MM.1S (cell line): ENCODE data around the gene ADGRE3.
A peak's percentile ranks its signal among the peaks of the same experiment; 100 is the strongest.

Experiments used
- DNase-seq: peaks from one replicate; pipeline ENCODE4 v3.0.0-alpha.2; 2015
- H2AFZ ChIP-seq: fragments of 300-600 bp; sonication (generic); 2 replicates; pipeline ENCODE4 v1.6.0; 2016; ENCODE audit warnings: antibody characterized with exemption, low read length
- H3F3A ChIP-seq: fragments of 300-600 bp; sonication (generic); 2 replicates; pipeline ENCODE4 v1.6.1; 2016; ENCODE audit warnings: mild to moderate bottlenecking, antibody characterized with exemption, low read length, moderate library complexity, mixed read lengths; ENCODE audit not compliant: insufficient read depth
- H3K27ac ChIP-seq: fragments of 300-600 bp; sonication (generic); 2 replicates; pipeline ENCODE4 v1.5.1; 2016; ENCODE audit warnings: mild to moderate bottlenecking, low read length
- H3K27me3 ChIP-seq: fragments of 300-600 bp; sonication (generic); replicated peaks from 2 replicates; pipeline ENCODE4 v1.6.0; 2016; ENCODE audit warnings: low read length; ENCODE audit not compliant: insufficient read depth
- H3K36me3 ChIP-seq: fragments of 300-600 bp; sonication (generic); replicated peaks from 2 replicates; pipeline ENCODE4 v1.6.1; 2016; ENCODE audit warnings: mild to moderate bottlenecking, low read length, mixed read lengths; ENCODE audit not compliant: insufficient read depth
- H3K4me1 ChIP-seq: fragments of 300-600 bp; sonication (generic); 2 replicates; pipeline ENCODE4 v1.6.1; 2016; ENCODE audit warnings: low read length, mixed read lengths
- H3K4me2 ChIP-seq: fragments of 300-600 bp; sonication (generic); 2 replicates; pipeline ENCODE4 v1.6.0; 2016; ENCODE audit warnings: low read depth, low read length
- H3K4me3 ChIP-seq: fragments of 300-600 bp; sonication (generic); 2 replicates; pipeline ENCODE4 v1.5.1; 2016; ENCODE audit warnings: low read length, mixed read lengths
- H3K79me2 ChIP-seq: fragments of 300-600 bp; sonication (generic); 2 replicates; pipeline ENCODE4 v1.6.1; 2016; ENCODE audit warnings: mixed run types, low read length, mixed read lengths
- H3K9ac ChIP-seq: fragments of 300-600 bp; sonication (generic); 2 replicates; pipeline ENCODE4 v1.6.1; 2016; ENCODE audit warnings: low read length, mixed read lengths
- H3K9me2 ChIP-seq: fragments of 300-600 bp; sonication (generic); replicated peaks from 2 replicates; pipeline ENCODE4 v1.6.1; 2016; ENCODE audit warnings: mild to moderate bottlenecking, low read length, mixed read lengths; ENCODE audit not compliant: insufficient read depth
- H3K9me3 ChIP-seq: fragments of 300-600 bp; sonication (generic); replicated peaks from 2 replicates; pipeline ENCODE4 v1.6.1; 2016; ENCODE audit warnings: mild to moderate bottlenecking, low read length, mixed read lengths; ENCODE audit not compliant: insufficient read depth
- H4K20me1 ChIP-seq: fragments of 300-600 bp; sonication (generic); 2 replicates; pipeline ENCODE4 v1.6.1; 2016; ENCODE audit warnings: mild to moderate bottlenecking, low read length, moderate library complexity, mixed read lengths; ENCODE audit not compliant: insufficient read depth
- EZH2 ChIP-seq: fragments of 300-600 bp; sonication (generic); optimal IDR thresholded peaks from 2 replicates; pipeline ENCODE3; 2017; ENCODE audit warnings: low read depth, mild to moderate bottlenecking, antibody characterized with exemption, low read length, mixed read lengths
- EZH2phosphoT487 ChIP-seq: fragments of 300-600 bp; sonication (generic); IDR thresholded peaks from 2 replicates; pipeline ENCODE4 v1.6.1; 2018; ENCODE audit warnings: antibody characterized with exemption, low read length
- TF ChIP-seq, protein P1 (sequence below): fragments of 300-600 bp; sonication (generic); IDR thresholded peaks from 2 replicates; pipeline ENCODE4 v1.5.1; 2016; ENCODE audit warnings: antibody characterized with exemption, low read length, mixed read lengths

ADGRE3 gene

DNA sequence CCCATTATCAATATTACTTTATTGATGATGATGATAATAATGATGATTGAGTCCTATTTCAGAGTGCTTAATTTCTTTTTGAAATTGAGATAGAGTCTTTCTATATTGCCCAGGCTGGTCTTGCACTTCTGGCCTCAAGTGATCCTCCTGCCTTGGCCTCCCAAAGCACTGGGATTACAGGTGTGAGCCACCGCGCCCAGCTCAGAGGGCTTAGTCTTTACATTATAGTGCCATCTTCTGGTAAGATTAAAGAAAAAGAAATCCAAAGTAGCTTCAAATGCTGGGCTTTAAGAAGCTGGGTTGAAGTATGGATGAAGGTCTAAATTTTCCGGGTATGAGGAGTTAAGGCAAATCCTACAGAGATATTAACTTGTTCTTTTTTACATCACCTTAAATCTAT is 11.8 kb upstream of the ADGRE3 start:
- H3K36me3 ChIP-seq, result no peaks in the 10 kb centered on the region
- H3K9me2 ChIP-seq, result no peaks in the 10 kb centered on the region
- no peaks in the 10 kb centered on the region for H3K9me3 ChIP-seq
- no peaks in the 10 kb centered on the region for H4K20me1 ChIP-seq
- no peak overlapping the region for H3K9ac ChIP-seq
- no peaks in the 10 kb centered on the region for H3K79me2 ChIP-seq
- H3K4me2 ChIP-seq, result no peak overlapping the region
- H3K4me3 ChIP-seq, result no peak overlapping the region
- no peak overlapping the region for H3K27ac ChIP-seq
- H2AFZ ChIP-seq, result no peak overlapping the region
- 0 out of 2 replicates have a peak, but pooled peaks cover 4% of the 10 kb centered on the region for H3F3A ChIP-seq
- no peaks in the 10 kb centered on the region for H3K4me1 ChIP-seq
- TF ChIP-seq, protein P1, sequence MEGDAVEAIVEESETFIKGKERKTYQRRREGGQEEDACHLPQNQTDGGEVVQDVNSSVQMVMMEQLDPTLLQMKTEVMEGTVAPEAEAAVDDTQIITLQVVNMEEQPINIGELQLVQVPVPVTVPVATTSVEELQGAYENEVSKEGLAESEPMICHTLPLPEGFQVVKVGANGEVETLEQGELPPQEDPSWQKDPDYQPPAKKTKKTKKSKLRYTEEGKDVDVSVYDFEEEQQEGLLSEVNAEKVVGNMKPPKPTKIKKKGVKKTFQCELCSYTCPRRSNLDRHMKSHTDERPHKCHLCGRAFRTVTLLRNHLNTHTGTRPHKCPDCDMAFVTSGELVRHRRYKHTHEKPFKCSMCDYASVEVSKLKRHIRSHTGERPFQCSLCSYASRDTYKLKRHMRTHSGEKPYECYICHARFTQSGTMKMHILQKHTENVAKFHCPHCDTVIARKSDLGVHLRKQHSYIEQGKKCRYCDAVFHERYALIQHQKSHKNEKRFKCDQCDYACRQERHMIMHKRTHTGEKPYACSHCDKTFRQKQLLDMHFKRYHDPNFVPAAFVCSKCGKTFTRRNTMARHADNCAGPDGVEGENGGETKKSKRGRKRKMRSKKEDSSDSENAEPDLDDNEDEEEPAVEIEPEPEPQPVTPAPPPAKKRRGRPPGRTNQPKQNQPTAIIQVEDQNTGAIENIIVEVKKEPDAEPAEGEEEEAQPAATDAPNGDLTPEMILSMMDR, result peak; percentile 38; the same call in 1 of the 2 replicates
- TF ChIP-seq EZH2, result no peak
- DNase-seq, result peak; percentile 15
- H3K27me3 ChIP-seq, result peaks cover 29% of the 10 kb centered on the region

GRCh38 chr19:14683439-14683838 is 8.8 kb upstream of the ADGRE3 start:
- peaks cover 56% of the 10 kb centered on the region for H3K27me3 ChIP-seq
- no peak for DNase-seq
- TF ChIP-seq, protein P1, result no peak
- TF ChIP-seq EZH2 (no peak), EZH2phosphoT487 (no peak)

GRCh38 chr19:14682084-14682483 is 7.4 kb upstream of the ADGRE3 start:
- H3K9me3 ChIP-seq, result no peaks in the 10 kb centered on the region
- DNase-seq, result no peak
- peaks cover 68% of the 10 kb centered on the region for H3K27me3 ChIP-seq
- no peaks in the 10 kb centered on the region for H3K4me1 ChIP-seq
- no peaks in the 10 kb centered on the region for H4K20me1 ChIP-seq
- no peaks in the 10 kb centered on the region for H3F3A ChIP-seq
- H3K9me2 ChIP-seq, result no peaks in the 10 kb centered on the region
- no peaks in the 10 kb centered on the region for H3K79me2 ChIP-seq
- TF ChIP-seq EZH2phosphoT487 (no peak), EZH2 (no peak)
- H3K27ac ChIP-seq, result no peak overlapping the region
- H2AFZ ChIP-seq, result no peak overlapping the region
- H3K9ac ChIP-seq, result no peak overlapping the region
- H3K4me2 ChIP-seq, result no peak overlapping the region
- H3K36me3 ChIP-seq, result no peaks in the 10 kb centered on the region
- H3K4me3 ChIP-seq, result no peak overlapping the region

More at GRCh38 chr19:14683439-14683838, 8.8 kb upstream of the ADGRE3 start:
- Histone ChIP-seq H3K4me3 (no peak overlapping the region), H3K9ac (no peak overlapping the region), H3K4me2 (no peak overlapping the region), H3K9me3 (no peaks in the 10 kb centered on the region), H3K27ac (no peak overlapping the region), H3K9me2 (no peaks in the 10 kb centered on the region), H3K36me3 (no peaks in the 10 kb centered on the region), H4K20me1 (no peaks in the 10 kb centered on the region), H3F3A (no peaks in the 10 kb centered on the region), H3K79me2 (no peaks in the 10 kb centered on the region), H2AFZ (no peak overlapping the region), H3K4me1 (no peaks in the 10 kb centered on the region)

DNA sequence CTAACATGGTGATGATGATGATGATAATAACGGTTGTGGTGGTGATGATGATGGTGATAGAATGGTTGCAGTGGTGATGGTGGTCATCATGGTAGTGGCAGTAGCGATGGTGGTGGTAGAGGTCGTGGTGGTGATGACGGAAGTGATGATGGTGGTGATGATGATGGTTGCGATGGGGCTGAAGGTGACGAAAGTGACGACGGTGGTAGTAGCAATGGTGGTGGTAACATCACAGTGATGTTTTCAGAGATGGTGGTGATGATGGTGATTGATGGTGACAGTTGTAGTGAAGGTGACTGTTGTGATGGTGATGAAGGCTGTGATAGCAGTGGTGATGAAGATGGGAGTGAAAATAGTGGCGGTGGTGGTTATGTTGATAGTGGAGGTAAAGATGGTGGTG is 3.6 kb upstream of the ADGRE3 start:
- no peaks in the 10 kb centered on the region for H3K9me2 ChIP-seq
- H3K4me2 ChIP-seq, result no peak overlapping the region
- no peaks in the 10 kb centered on the region for H3K9me3 ChIP-seq
- H3K36me3 ChIP-seq, result no peaks in the 10 kb centered on the region
- H3F3A ChIP-seq, result no peaks in the 10 kb centered on the region
- H3K9ac ChIP-seq, result no peak overlapping the region
- H3K4me3 ChIP-seq, result no peak overlapping the region
- no peak for DNase-seq
- H3K4me1 ChIP-seq, result no peaks in the 10 kb centered on the region
- H3K27me3 ChIP-seq, result peaks cover 91% of the 10 kb centered on the region
- H3K79me2 ChIP-seq, result no peaks in the 10 kb centered on the region
- H2AFZ ChIP-seq, result no peak overlapping the region
- H4K20me1 ChIP-seq, result no peaks in the 10 kb centered on the region
- H3K27ac ChIP-seq, result no peak overlapping the region
- TF ChIP-seq, protein P1, result no peak
- no peak for TF ChIP-seq EZH2phosphoT487
- no peak for TF ChIP-seq EZH2
